Measurements from ENCODE around the gene RANBP1. TPM values are rescaled to one million over a fixed set of nuclear protein-coding genes. Genes with fewer than 3 reads are reported as not detected.

Gene RANBP1
- total RNA-seq, 2 experiments from 2014 or later = 406 to 570 TPM

- BruUV-seq (replicated peaks) = no TSS peak
- Histone ChIP-seq H3K9me2 (ENCODE audit: insufficient read depth, low read length) (no peaks in the 10 kb centered on the region), H3K27ac (ENCODE audit: low read depth, low read length, poor library complexity, severe bottlenecking) (no peak overlapping the region), H3K4me2 (ENCODE audit: low read length) (no peak overlapping the region), H3K9me3 (ENCODE audit: low read length) (no peaks in the 10 kb centered on the region), H3K4me1 (ENCODE audit: insufficient read depth, low read length, poor library complexity, severe bottlenecking) (no peaks in the 10 kb centered on the region), H4K20me1 (ENCODE audit: insufficient read depth, low read length) (no peaks in the 10 kb centered on the region), H3K79me2 (ENCODE audit: insufficient read depth, low read depth, low read length) (no peaks in the 10 kb centered on the region), H2AFZ (ENCODE audit: low read length) (no peak overlapping the region), H3K36me3 (ENCODE audit: insufficient read depth, low read length) (no peaks in the 10 kb centered on the region), H3K4me3 (ENCODE audit: low read depth, low read length, poor library complexity, severe bottlenecking) (no peak overlapping the region)
- intact Hi-C loops (cut with micrococcal nuclease; ENCODE audit: unreplicated experiment) = loop anchor here (10.0 kb wide), 2 partner anchors 300 to 540 kb away; no protein-coding TSS in a partner anchor
- ChIA-PET CTCF (ENCODE audit: unreplicated experiment) (no interaction called here), POLR2A (no interaction called here)
- TF ChIP-seq CTCF (conservative IDR thresholded peaks at IDR 0.05; ENCODE audit: low read length) (no peak), EZH2phosphoT487 (IDR thresholded peaks at IDR 0.05; ENCODE audit: borderline replicate concordance, low read depth, low read length) (no peak)
- DNase-seq (ENCODE audit: low spot score) = no peak
Observed at GRCh38 chr22:20154602-20155187, 38.8 kb downstream of the RANBP1 start.

GRCh38 chr22:20155330-20156041 is 39.6 kb downstream of the RANBP1 start:
- ChIA-PET CTCF (ENCODE audit: unreplicated experiment) (interaction anchor here (0.6 kb wide), 1 partner anchor 177 kb away, joined by 4 read pairs; no protein-coding TSS in a partner anchor), POLR2A (no interaction called here)
- no peaks in the 10 kb centered on the region for H4K20me1 ChIP-seq (ENCODE audit: insufficient read depth, low read length)
- no TSS peak for BruUV-seq (replicated peaks)
- no peaks in the 10 kb centered on the region for H3K4me1 ChIP-seq (ENCODE audit: insufficient read depth, low read length, poor library complexity, severe bottlenecking)
- no peaks in the 10 kb centered on the region for H3K36me3 ChIP-seq (ENCODE audit: insufficient read depth, low read length)
- no peak overlapping the region for H3K4me2 ChIP-seq (ENCODE audit: low read length)
- TF ChIP-seq EZH2phosphoT487 (IDR thresholded peaks at IDR 0.05; ENCODE audit: borderline replicate concordance, low read depth, low read length) (no peak), CTCF (conservative IDR thresholded peaks at IDR 0.05; ENCODE audit: low read length) (no peak)
- no peak overlapping the region for H3K27ac ChIP-seq (ENCODE audit: low read depth, low read length, poor library complexity, severe bottlenecking)
- no peaks in the 10 kb centered on the region for H3K9me2 ChIP-seq (ENCODE audit: insufficient read depth, low read length)
- intact Hi-C loops (cut with micrococcal nuclease; ENCODE audit: unreplicated experiment) = loop anchor here (10.0 kb wide), 2 partner anchors 299 to 539 kb away; no protein-coding TSS in a partner anchor
- no peak for DNase-seq (ENCODE audit: low spot score)
- no peak overlapping the region for H3K4me3 ChIP-seq (ENCODE audit: low read depth, low read length, poor library complexity, severe bottlenecking)
- no peaks in the 10 kb centered on the region for H3K9me3 ChIP-seq (ENCODE audit: low read length)
- H3K79me2 ChIP-seq (ENCODE audit: insufficient read depth, low read depth, low read length) = no peaks in the 10 kb centered on the region
- H2AFZ ChIP-seq (ENCODE audit: low read length) = no peak overlapping the region

- no peaks in the 10 kb centered on the region for H3K36me3 ChIP-seq (ENCODE audit: insufficient read depth, low read length)
- H3K27ac ChIP-seq (ENCODE audit: low read depth, low read length, poor library complexity, severe bottlenecking) = no peak overlapping the region
- intact Hi-C loops (cut with micrococcal nuclease; ENCODE audit: unreplicated experiment) = loop anchor here (10.0 kb wide), 2 partner anchors 299 to 539 kb away; no protein-coding TSS in a partner anchor
- H3K4me3 ChIP-seq (ENCODE audit: low read depth, low read length, poor library complexity, severe bottlenecking) = no peak overlapping the region
- no peaks in the 10 kb centered on the region for H3K4me1 ChIP-seq (ENCODE audit: insufficient read depth, low read length, poor library complexity, severe bottlenecking)
- DNase-seq (ENCODE audit: low spot score) = no peak
- TF ChIP-seq CTCF (conservative IDR thresholded peaks at IDR 0.05; ENCODE audit: low read length) (no peak), EZH2phosphoT487 (IDR thresholded peaks at IDR 0.05; ENCODE audit: borderline replicate concordance, low read depth, low read length) (no peak)
- ChIA-PET CTCF (ENCODE audit: unreplicated experiment) (interaction anchor here (0.6 kb wide), 1 partner anchor 177 kb away, joined by 4 read pairs; no protein-coding TSS in a partner anchor), POLR2A (no interaction called here)
- no peak overlapping the region for H3K4me2 ChIP-seq (ENCODE audit: low read length)
- BruUV-seq (replicated peaks) = no TSS peak
- H4K20me1 ChIP-seq (ENCODE audit: insufficient read depth, low read length) = no peaks in the 10 kb centered on the region
- H3K9me2 ChIP-seq (ENCODE audit: insufficient read depth, low read length) = no peaks in the 10 kb centered on the region
- H3K79me2 ChIP-seq (ENCODE audit: insufficient read depth, low read depth, low read length) = no peaks in the 10 kb centered on the region
- H3K9me3 ChIP-seq (ENCODE audit: low read length) = no peaks in the 10 kb centered on the region
- H2AFZ ChIP-seq (ENCODE audit: low read length) = no peak overlapping the region
Observed at GRCh38 chr22:20156042-20156389, 40.1 kb downstream of the RANBP1 start.

Data from OCI-LY7 (cell line).